ENCODE measurements around the gene HNRNPUL1.

HNRNPUL1 gene

DNA sequence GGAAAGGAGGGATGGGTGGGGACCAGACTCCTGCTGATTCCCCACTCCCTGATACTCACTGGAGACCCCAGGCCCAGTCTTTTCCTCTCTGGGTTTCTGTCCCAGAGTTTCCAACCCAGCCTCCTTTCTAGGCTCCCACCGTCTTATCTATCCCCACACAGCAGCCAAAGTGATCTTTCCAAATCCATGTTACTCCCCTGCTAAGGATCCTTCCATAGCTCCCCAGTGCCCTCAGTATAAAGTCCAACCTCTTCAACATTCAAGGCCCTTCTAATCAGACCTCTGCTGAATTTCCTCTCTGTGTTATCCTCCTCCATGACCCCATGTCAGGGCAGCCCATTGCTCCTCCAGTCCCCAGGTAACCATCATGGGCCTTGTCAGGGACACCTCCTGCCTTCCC lies 90.9 kb downstream of the HNRNPUL1 start:
- TF ChIP-seq, protein P1, sequence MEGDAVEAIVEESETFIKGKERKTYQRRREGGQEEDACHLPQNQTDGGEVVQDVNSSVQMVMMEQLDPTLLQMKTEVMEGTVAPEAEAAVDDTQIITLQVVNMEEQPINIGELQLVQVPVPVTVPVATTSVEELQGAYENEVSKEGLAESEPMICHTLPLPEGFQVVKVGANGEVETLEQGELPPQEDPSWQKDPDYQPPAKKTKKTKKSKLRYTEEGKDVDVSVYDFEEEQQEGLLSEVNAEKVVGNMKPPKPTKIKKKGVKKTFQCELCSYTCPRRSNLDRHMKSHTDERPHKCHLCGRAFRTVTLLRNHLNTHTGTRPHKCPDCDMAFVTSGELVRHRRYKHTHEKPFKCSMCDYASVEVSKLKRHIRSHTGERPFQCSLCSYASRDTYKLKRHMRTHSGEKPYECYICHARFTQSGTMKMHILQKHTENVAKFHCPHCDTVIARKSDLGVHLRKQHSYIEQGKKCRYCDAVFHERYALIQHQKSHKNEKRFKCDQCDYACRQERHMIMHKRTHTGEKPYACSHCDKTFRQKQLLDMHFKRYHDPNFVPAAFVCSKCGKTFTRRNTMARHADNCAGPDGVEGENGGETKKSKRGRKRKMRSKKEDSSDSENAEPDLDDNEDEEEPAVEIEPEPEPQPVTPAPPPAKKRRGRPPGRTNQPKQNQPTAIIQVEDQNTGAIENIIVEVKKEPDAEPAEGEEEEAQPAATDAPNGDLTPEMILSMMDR (IDR thresholded peaks at IDR 0.05; ENCODE audit: low read depth, low read length): no peak
- H3K4me3 ChIP-seq (ENCODE audit: low read depth, low read length): no peak overlapping the region
- no peak for DNase-seq (ENCODE audit: low read depth, low spot score)
- in situ Hi-C loops (cut with HindIII; ENCODE audit: low sequenced_read_pairs): no loop called here

DNA sequence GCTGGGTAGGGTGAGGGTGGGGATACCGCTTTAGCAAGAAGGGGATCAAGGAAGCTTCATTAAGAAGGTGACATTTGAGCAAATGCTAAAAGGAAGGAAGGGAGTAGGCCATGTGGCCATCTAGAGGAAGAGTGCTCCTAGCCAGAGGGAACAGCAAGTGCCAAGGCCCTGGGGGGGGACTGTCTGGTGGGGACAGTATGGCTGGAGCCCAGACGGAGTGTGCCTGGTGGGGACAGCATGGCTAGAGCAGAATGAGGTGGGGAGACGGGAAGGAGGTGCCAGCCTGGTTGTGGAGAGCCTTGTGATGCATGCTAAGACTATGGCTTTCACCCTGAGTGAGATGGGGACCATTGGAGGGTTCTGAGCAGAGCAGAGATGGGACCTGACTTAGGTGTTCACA lies 91.6 kb downstream of the HNRNPUL1 start:
- H3K4me3 ChIP-seq (ENCODE audit: low read depth, low read length): no peak overlapping the region
- TF ChIP-seq, protein P1 (IDR thresholded peaks at IDR 0.05; ENCODE audit: low read depth, low read length): no peak
- in situ Hi-C loops (cut with HindIII; ENCODE audit: low sequenced_read_pairs): no loop called here
- no peak for DNase-seq (ENCODE audit: low read depth, low spot score)

DNA sequence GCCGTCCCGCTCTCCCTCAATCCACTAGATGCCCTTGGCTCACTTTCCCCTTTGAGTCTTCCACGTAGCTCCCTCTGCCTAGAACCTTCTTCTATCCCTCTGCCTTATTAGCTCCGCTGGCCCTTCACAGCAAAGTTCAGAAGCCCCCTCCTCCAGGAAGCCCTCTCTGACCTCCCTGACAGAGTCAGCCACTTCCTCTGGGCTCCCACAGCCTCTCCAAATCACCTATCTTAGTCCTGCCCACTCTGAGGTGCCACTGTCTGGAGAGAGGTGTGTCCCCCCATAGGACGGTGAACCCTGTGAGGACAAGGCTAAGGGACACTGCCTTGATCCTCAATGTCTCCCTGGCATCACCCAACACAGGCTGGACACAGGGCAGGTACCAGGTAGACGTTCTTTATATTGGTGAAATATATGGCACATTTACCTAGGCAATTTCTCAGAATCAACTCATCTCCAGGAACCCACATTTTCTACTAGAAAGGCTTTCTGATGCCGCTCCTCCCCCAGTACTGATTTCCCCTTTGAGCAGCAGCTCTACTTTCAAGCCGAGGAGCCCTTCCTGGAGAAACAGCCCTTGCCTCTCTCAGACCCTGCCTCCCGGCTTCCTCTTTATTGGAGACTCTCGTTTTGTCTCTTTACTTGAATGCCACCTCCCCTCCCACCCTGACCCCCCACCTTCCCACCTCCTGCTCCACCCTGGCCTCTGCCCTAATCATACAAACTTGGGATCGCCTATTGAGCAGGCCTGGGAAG lies 93.0 kb downstream of the HNRNPUL1 start:
- no peak for DNase-seq (ENCODE audit: low read depth, low spot score)
- TF ChIP-seq, protein P1 (IDR thresholded peaks at IDR 0.05; ENCODE audit: low read depth, low read length): no peak
- in situ Hi-C loops (cut with HindIII; ENCODE audit: low sequenced_read_pairs): no loop called here
- no peak overlapping the region for H3K4me3 ChIP-seq (ENCODE audit: low read depth, low read length)
